SK-N-SH (cell line): ENCODE measurements around the gene XRCC3. TPM values are rescaled to one million over a fixed set of nuclear protein-coding genes. Genes with fewer than 3 reads are reported as not detected.

Experiments used
- CTCF ChIA-PET: fragments of 300-600, 350-600 bp; formaldehyde crosslinking; extraction: SDS; loops from one replicate; lab custom pipeline; 2021; lab: Yijun Ruan, JAX
- POLR2A ChIA-PET: fragments of 350-600 bp; sonication (Branson Sonifier 250); formaldehyde crosslinking; extraction: SDS; loops from one replicate; lab custom pipeline; 2020; ENCODE audit warnings: antibody characterized with exemption, inconsistent platforms; lab: Yijun Ruan, JAX
- DNase-seq: peaks from one replicate; pipeline ENCODE4 v3.0.0; 2012
- H2AFZ ChIP-seq: fragments of 200-600 bp; sonication (generic); 2 replicates; pipeline ENCODE4 v1.8.1; 2016; ENCODE audit warnings: antibody characterized with exemption, mild to moderate bottlenecking, low read depth
- H3F3A ChIP-seq: fragments of 200-600 bp; sonication (generic); replicated peaks from 2 replicates; pipeline ENCODE3; 2016; ENCODE audit warnings: antibody characterized with exemption, mild to moderate bottlenecking; ENCODE audit not compliant: insufficient read depth
- H3K27ac ChIP-seq, 2 experiments: fragments of 200-500 bp in 1 of 2; fragments of 200-600 bp in 1 of 2; sonication (Bioruptor generic) in 1 of 2; sonication (generic), shearing (Covaris generic) in 1 of 2; 2 replicates each; pipeline versions ENCODE4 v1.5.1 to v1.6.1; 2014 to 2016; ENCODE audit warnings: low read depth in 2 of 2, inconsistent platforms in 1 of 2, low read length in 1 of 2, mild to moderate bottlenecking in 1 of 2, mixed read lengths in 1 of 2
- H3K27me3 ChIP-seq: fragments of 200-600 bp; sonication (generic), shearing (Covaris generic); 2 replicates; pipeline ENCODE4 v1.6.1; 2016; ENCODE audit warnings: mixed run types; ENCODE audit not compliant: insufficient read depth
- H3K36me3 ChIP-seq, 2 experiments: fragments of 200-500 bp in 1 of 2; fragments of 200-600 bp in 1 of 2; sonication (Bioruptor generic) in 1 of 2; sonication (generic) in 1 of 2; replicated peaks in 1 of 2; 2 replicates each; pipeline versions ENCODE3 to v1.5.1; 2014 to 2016; ENCODE audit warnings: low read length in 1 of 2, mild to moderate bottlenecking in 1 of 2; ENCODE audit not compliant: insufficient read depth in 2 of 2, control insufficient read depth in 1 of 2
- H3K4me1 ChIP-seq, 2 experiments: fragments of 200-500 bp in 1 of 2; fragments of 200-600 bp in 1 of 2; sonication (Bioruptor generic) in 1 of 2; sonication (generic), shearing (Covaris generic) in 1 of 2; 2 replicates each; pipeline versions ENCODE4 v1.5.1 to v1.6.1; 2014 to 2016; ENCODE audit warnings: low read depth in 1 of 2, low read length in 1 of 2, mixed run types in 1 of 2; ENCODE audit not compliant: insufficient read depth in 2 of 2, control insufficient read depth in 1 of 2
- H3K4me2 ChIP-seq: fragments of 200-600 bp; sonication (generic), shearing (Covaris generic); 2 replicates; pipeline ENCODE4 v1.6.1; 2017; ENCODE audit warnings: mixed run types
- H3K4me3 ChIP-seq, 2 experiments: fragments of 200-500 bp in 1 of 2; fragments of 200-600 bp in 1 of 2; sonication (Bioruptor generic) in 1 of 2; sonication (generic), shearing (Covaris generic) in 1 of 2; 2 replicates each; pipeline versions ENCODE4 v1.5.1 to v1.8.1; 2014 to 2016; ENCODE audit warnings: low read depth in 2 of 2, inconsistent platforms in 1 of 2, low read length in 1 of 2, mild to moderate bottlenecking in 1 of 2, mixed read lengths in 1 of 2, moderate library complexity in 1 of 2
- H3K79me2 ChIP-seq: fragments of 200-600 bp; sonication (generic); 2 replicates; pipeline ENCODE4 v1.8.1; 2017; ENCODE audit warnings: mild to moderate bottlenecking; ENCODE audit not compliant: insufficient read depth
- H3K9ac ChIP-seq: fragments of 200-600 bp; sonication (generic); 2 replicates; pipeline ENCODE4 v1.6.1; 2017; ENCODE audit warnings: mixed run types
- H3K9me2 ChIP-seq: fragments of 200-600 bp; sonication (generic); 2 replicates; pipeline ENCODE4 v1.6.1; 2017; ENCODE audit warnings: mixed run types
- H3K9me3 ChIP-seq: fragments of 200-600 bp; sonication (generic); 2 replicates; pipeline ENCODE4 v1.6.1; 2017; ENCODE audit warnings: mixed run types, mild to moderate bottlenecking, moderate library complexity
- H4K20me1 ChIP-seq: fragments of 200-600 bp; sonication (generic); 2 replicates; pipeline ENCODE4 v1.6.1; 2017; ENCODE audit warnings: mild to moderate bottlenecking, mixed run types; ENCODE audit not compliant: insufficient read depth
- CHD2 ChIP-seq: fragments of 150-350 bp; IDR thresholded peaks from 2 replicates; pipeline ENCODE4 v1.6.1; 2018; ENCODE audit warnings: low read length; ENCODE audit not compliant: partially characterized antibody
- FOSL2 ChIP-seq: IDR thresholded peaks from 2 replicates; pipeline ENCODE4 v1.4.0; 2012; ENCODE audit warnings: low read depth, mild to moderate bottlenecking, moderate library complexity, borderline replicate concordance
- GATA2 ChIP-seq: sonication (generic); formaldehyde crosslinking; IDR thresholded peaks from 2 replicates; pipeline ENCODE4 v1.5.0; 2020; ENCODE audit warnings: mild to moderate bottlenecking, missing genetic modification reagents
- IRF3 ChIP-seq: fragments of 150-350 bp; IDR thresholded peaks from 2 replicates; pipeline ENCODE4 v1.6.1; 2016; ENCODE audit warnings: mild to moderate bottlenecking, low read depth, low read length
- MAX ChIP-seq: IDR thresholded peaks from 2 replicates; pipeline ENCODE4 v1.4.0; 2012; ENCODE audit warnings: low read depth
- NRF1 ChIP-seq: IDR thresholded peaks from 2 replicates; pipeline ENCODE4 v1.6.1; 2012; ENCODE audit warnings: low read depth, mild to moderate bottlenecking, low read length
- RAD21 ChIP-seq: IDR thresholded peaks from 2 replicates; pipeline ENCODE4 v1.6.1; 2012; ENCODE audit warnings: mild to moderate bottlenecking, low read length
- RCOR1 ChIP-seq: fragments of 150-350 bp; IDR thresholded peaks from 2 replicates; pipeline ENCODE4 v1.6.1; 2017; ENCODE audit warnings: antibody characterized with exemption, low read length
- SMC3 ChIP-seq: IDR thresholded peaks from 2 replicates; pipeline ENCODE4 v1.6.1; 2012; ENCODE audit warnings: low read depth, low read length, improper control_type of control experiment
- TAF1 ChIP-seq: IDR thresholded peaks from 2 replicates; pipeline ENCODE4 v1.6.1; 2012; ENCODE audit warnings: low read depth, mild to moderate bottlenecking, low read length, moderate library complexity, borderline replicate concordance
- TCF12 ChIP-seq: IDR thresholded peaks from 2 replicates; pipeline ENCODE4 v1.4.0; 2012
- USF2 ChIP-seq: fragments of 150-350 bp; IDR thresholded peaks from 2 replicates; pipeline ENCODE4 v1.6.1; 2017; ENCODE audit warnings: antibody characterized with exemption, low read length, low read depth, borderline replicate concordance
- ZBTB33 ChIP-seq: IDR thresholded peaks from 2 replicates; pipeline ENCODE4 v1.4.0; 2012; ENCODE audit warnings: low read depth, borderline replicate concordance
- WGBS: methylation state at CpG from one replicate; pipeline ENCODE4 v1.1.6; 2017; ENCODE audit warnings: low lambda C conversion rate; 5-methylcytosine and 5-hydroxymethylcytosine counted together
- polyA plus RNA-seq, 3 experiments: library from polyadenylated mRNA; depleted of rRNA; stranded (reverse); fragments of >200 nt; gene quantifications; 2 replicates each; pipeline ENCODE4 v1.2.3, GENCODE V29; 2012

Gene XRCC3
- polyA plus RNA-seq, 1 of the 3 experiments (the other 2 are of a cell fraction), result 11.7 TPM

GRCh38 chr14:103732868-103733620 lies 17.8 kb upstream of the XRCC3 start:
- Histone ChIP-seq H3K36me3 (peaks cover 9 to 66% of the 10 kb centered on the region in 2 experiments), H3K4me3 (no peak overlapping the region), H3K9me3 (no peaks in the 10 kb centered on the region), H3K4me2 (no peak overlapping the region), H3F3A (no peaks in the 10 kb centered on the region), H2AFZ (no peak overlapping the region), H3K9ac (no peak overlapping the region)
- no peak for TF ChIP-seq TAF1
- no peak for TF ChIP-seq TCF12
- TF ChIP-seq MAX, result no peak
- TF ChIP-seq FOSL2, result no peak
- TF ChIP-seq GATA2 (CRISPR knock-in tag), result no peak
- no peak for TF ChIP-seq CHD2
- TF ChIP-seq USF2, result no peak
- no peak for TF ChIP-seq RAD21
- no peak for TF ChIP-seq ZBTB33
- no peak for TF ChIP-seq SMC3
- no peak for TF ChIP-seq NRF1
- TF ChIP-seq IRF3, result no peak
- TF ChIP-seq RCOR1, result no peak
- TF ChIP-seq, all 33 proteins: peak for 0
- 94% methylated on average over 8 of the region's 9 CpGs for WGBS
- Histone ChIP-seq H4K20me1 (no peaks in the 10 kb centered on the region), H3K4me1 (no peaks in the 10 kb centered on the region), H3K79me2 (no peaks in the 10 kb centered on the region), H3K27me3 (no peaks in the 10 kb centered on the region), H3K9me2 (no peaks in the 10 kb centered on the region), H3K27ac (no peak overlapping the region)
- ChIA-PET CTCF (no interaction called here), POLR2A (no interaction called here)
- no peak for DNase-seq
